ENCODE results near the gene SPIB.
A peak's percentile ranks its signal among the peaks of the same experiment; 100 is the strongest.

Gene SPIB

DNA sequence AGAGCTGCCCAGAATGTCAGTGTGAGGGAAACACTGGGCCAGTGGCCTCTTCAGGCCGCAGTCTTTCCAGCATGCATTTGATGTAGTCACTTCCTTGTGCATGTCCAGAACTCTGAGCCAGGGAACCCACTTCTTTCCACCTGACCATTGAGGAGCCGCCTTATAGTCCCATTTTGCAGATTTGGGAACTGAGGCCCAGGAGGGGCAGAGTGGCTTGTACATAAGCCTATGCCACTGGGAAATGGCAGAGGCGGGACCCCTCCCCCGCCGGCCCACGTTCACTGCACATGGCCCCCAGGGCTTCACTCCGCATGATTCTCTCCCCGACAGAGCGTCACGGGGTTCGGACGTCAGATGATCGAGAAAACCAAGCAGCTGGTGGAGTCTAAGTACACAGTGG lies 5.6 kb upstream of the SPIB start:
- TF ChIP-seq, protein P1, sequence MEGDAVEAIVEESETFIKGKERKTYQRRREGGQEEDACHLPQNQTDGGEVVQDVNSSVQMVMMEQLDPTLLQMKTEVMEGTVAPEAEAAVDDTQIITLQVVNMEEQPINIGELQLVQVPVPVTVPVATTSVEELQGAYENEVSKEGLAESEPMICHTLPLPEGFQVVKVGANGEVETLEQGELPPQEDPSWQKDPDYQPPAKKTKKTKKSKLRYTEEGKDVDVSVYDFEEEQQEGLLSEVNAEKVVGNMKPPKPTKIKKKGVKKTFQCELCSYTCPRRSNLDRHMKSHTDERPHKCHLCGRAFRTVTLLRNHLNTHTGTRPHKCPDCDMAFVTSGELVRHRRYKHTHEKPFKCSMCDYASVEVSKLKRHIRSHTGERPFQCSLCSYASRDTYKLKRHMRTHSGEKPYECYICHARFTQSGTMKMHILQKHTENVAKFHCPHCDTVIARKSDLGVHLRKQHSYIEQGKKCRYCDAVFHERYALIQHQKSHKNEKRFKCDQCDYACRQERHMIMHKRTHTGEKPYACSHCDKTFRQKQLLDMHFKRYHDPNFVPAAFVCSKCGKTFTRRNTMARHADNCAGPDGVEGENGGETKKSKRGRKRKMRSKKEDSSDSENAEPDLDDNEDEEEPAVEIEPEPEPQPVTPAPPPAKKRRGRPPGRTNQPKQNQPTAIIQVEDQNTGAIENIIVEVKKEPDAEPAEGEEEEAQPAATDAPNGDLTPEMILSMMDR (IDR thresholded peaks at IDR 0.05; ENCODE audit: borderline replicate concordance, control extremely low read depth, extremely low read depth, insufficient read depth, missing control alignments): no peak
- DNase-seq (ENCODE audit: low spot score): no peak
- in situ Hi-C loops (cut with MboI; ENCODE audit: low sequenced_read_pairs, unreplicated experiment): no loop called here

DNA sequence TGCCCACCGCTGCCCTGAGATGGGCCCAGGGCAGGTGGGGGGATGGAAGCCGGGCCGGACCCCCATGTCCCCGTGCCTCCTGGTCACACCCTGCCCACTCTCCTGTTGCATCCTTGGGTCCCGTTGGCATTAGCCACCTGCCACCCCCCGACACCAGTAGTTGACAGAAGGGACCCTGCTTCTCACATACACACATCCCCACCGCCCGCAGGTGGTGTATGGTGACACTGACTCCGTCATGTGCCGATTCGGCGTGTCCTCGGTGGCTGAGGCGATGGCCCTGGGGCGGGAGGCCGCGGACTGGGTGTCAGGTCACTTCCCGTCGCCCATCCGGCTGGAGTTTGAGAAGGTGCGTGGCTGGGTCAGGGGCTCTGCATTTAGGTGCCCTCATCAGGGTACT lies 5.2 kb upstream of the SPIB start:
- TF ChIP-seq, protein P1 (IDR thresholded peaks at IDR 0.05; ENCODE audit: borderline replicate concordance, control extremely low read depth, extremely low read depth, insufficient read depth, missing control alignments): no peak
- in situ Hi-C loops (cut with MboI; ENCODE audit: low sequenced_read_pairs, unreplicated experiment): no loop called here
- DNase-seq (ENCODE audit: low spot score): no peak

DNA sequence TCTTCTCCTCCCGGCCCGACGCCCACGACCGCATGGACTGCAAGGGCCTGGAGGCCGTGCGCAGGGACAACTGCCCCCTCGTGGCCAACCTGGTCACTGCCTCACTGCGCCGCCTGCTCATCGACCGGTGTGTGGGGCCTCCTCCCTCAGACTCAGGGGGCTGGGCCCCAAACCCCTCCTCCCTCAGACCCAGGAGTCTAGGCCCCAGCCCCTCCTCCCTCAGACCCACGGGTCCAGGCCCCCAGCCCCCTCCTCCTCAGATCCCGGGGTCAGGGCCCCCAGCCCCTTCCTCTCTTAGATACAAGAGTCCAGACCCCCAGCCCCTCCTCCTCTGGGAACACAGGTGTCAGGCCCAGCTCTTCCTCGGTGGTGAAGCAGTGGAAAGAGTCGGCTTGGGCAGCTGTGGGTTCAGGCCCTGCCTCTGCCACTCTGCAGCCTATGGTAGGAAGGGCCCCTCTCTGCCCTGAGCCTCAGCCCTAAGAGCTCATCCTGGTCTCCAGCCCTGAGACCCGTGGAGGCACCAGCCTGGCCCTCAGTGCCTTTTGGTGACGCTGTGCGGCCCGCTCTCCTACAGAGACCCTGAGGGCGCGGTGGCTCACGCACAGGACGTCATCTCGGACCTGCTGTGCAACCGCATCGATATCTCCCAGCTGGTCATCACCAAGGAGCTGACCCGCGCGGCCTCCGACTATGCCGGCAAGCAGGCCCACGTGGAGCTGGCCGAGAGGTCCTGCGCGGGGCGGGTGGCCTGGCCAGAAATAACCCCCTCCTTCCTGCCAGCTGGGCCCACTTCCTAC lies 3.7 kb upstream of the SPIB start:
- in situ Hi-C loops (cut with MboI; ENCODE audit: low sequenced_read_pairs, unreplicated experiment): no loop called here
- TF ChIP-seq, protein P1 (IDR thresholded peaks at IDR 0.05; ENCODE audit: borderline replicate concordance, control extremely low read depth, extremely low read depth, insufficient read depth, missing control alignments): peak; percentile 96
- DNase-seq (ENCODE audit: low spot score): peak; percentile 94

DNA sequence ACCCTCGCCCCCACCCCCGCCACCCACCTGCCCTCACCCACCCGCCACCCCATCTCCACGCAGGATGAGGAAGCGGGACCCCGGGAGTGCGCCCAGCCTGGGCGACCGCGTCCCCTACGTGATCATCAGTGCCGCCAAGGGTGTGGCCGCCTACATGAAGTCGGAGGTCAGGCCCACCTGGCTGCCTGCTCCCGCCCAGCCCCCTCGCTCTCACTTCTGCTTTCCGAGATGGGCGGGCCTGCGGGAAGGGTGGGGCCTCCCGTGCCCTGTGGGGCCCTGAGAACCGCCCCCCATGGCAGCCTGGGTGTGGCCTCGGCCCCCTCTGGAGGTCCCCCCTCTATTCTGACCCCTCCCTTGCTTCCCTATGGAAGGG lies 3.1 kb upstream of the SPIB start:
- TF ChIP-seq, protein P1 (IDR thresholded peaks at IDR 0.05; ENCODE audit: borderline replicate concordance, control extremely low read depth, extremely low read depth, insufficient read depth, missing control alignments): no peak
- in situ Hi-C loops (cut with MboI; ENCODE audit: low sequenced_read_pairs, unreplicated experiment): no loop called here
- DNase-seq (ENCODE audit: low spot score): peak; percentile 96

DNA sequence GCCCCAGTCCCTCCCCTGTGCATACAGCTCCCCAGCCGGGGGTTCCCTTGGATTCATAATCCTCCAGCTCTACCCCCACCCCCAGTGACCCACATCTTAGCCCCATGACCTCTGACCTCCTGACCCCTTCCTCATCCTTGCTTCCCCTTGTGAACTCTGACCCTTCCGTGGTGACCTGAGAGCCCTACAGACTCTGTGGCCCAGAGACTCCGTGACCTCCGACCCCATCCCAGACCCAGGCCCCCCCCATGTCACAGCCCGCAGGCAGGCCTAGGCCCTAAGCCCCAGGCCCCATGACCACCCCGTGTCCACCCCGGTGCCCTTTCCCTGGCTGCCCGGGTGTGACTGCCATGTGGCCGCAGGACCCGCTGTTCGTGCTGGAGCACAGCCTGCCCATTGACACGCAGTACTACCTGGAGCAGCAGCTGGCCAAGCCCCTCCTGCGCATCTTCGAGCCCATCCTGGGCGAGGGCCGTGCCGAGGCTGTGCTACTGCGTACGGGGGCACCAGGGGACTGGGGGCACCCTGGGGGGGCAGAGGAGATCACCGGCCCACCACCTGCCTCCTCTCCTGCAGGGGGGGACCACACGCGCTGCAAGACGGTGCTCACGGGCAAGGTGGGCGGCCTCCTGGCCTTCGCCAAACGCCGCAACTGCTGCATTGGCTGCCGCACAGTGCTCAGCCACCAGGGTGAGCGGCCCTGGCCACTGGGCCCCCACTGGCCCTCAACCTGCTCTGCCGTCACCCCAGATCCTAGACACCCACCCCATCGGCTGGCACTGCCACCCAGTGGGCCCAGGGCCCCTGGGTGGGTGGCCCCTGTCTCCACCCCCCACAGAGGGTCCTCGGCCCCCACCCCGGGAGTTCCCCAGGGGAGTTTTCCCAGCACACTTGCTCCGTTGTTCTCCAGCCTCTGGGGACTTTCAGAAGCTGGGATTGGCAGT lies 2.4 kb upstream of the SPIB start:
- TF ChIP-seq, protein P1 (IDR thresholded peaks at IDR 0.05; ENCODE audit: borderline replicate concordance, control extremely low read depth, extremely low read depth, insufficient read depth, missing control alignments): no peak
- DNase-seq (ENCODE audit: low spot score): no peak
- in situ Hi-C loops (cut with MboI; ENCODE audit: low sequenced_read_pairs, unreplicated experiment): no loop called here

DNA sequence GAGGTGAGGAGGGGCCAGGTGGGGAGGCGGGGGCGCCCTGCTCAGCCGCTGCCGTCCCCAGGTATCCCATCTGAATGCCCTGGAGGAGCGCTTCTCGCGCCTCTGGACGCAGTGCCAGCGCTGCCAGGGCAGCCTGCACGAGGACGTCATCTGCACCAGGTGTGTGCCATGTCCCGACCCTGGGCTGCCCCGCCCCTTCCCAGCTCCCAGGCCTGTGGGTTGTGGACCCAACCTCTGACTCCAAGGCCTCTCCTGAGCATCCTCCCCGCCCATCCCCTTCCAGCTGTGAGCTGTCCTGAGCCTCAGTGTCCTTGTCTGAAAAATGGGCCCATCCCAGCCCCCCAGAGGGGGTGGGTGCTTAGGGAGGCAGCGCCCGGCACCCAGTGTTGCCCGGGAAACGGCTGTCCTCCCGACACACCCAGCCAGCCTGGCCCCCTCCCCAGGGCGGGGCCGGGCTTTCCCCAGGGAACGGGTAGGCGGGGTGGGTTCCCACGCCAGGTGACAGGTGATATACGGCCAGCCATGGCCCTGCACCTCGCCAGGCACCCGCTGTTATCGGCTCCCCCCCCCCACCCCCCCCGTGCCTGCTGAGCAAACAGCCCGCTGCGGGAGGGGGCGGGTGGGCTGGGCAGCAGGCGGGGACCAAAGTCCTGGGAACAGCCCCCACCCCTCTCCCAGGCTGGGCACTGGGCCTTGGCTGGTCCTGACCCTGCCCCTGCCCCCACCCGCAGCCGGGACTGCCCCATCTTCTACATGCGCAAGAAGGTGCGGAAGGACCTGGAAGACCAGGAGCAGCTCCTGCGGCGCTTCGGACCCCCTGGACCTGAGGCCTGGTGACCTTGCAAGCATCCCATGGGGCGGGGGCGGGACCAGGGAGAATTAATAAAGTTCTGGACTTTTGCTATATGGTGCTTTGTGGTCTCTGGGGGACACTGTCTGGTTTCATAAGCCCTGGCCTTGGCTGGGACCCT lies 1.3 kb upstream of the SPIB start:
- no peak for DNase-seq (ENCODE audit: low spot score)
- TF ChIP-seq, protein P1 (IDR thresholded peaks at IDR 0.05; ENCODE audit: borderline replicate concordance, control extremely low read depth, extremely low read depth, insufficient read depth, missing control alignments): no peak

More for the DNA sequence above, 1.3 kb upstream of the SPIB start:
- in situ Hi-C loops (cut with MboI; ENCODE audit: low sequenced_read_pairs, unreplicated experiment): no loop called here
